Trophoblast cell (in vitro differentiated cells and primary cell): Measurements from ENCODE around the gene IP6K2.
"Not testable (repeated sequence)": the region's sequence is repeated elsewhere in the genome, so short reads cannot be mapped to it uniquely, and the experiment has no call there.

Experiments
- DNase-seq, 2 donors: peaks; one replicate each; pipeline ENCODE4 v3.0.0-alpha.2; 2016
- H2AFZ ChIP-seq: 2 replicates; pipeline ENCODE4 v1.6.1; 2013; ENCODE audit warnings: low read length, moderate library complexity, mild to moderate bottlenecking; ENCODE audit not compliant: insufficient read depth, poor library complexity
- H2AK5ac ChIP-seq: 2 replicates; pipeline ENCODE4 v1.6.1; 2013; ENCODE audit warnings: mild to moderate bottlenecking, low read length
- H2BK120ac ChIP-seq: 2 replicates; pipeline ENCODE4 v1.6.1; 2013; ENCODE audit warnings: low read length, mild to moderate bottlenecking, moderate library complexity; ENCODE audit not compliant: insufficient read depth, poor library complexity
- H2BK12ac ChIP-seq: 2 replicates; pipeline ENCODE4 v1.6.1; 2013; ENCODE audit warnings: mild to moderate bottlenecking, low read length, moderate library complexity
- H2BK5ac ChIP-seq: 2 replicates; pipeline ENCODE4 v1.6.1; 2013; ENCODE audit warnings: low read length, low read depth, moderate library complexity, mild to moderate bottlenecking; ENCODE audit not compliant: poor library complexity
- H3K14ac ChIP-seq: 2 replicates; pipeline ENCODE4 v1.6.1; 2013; ENCODE audit warnings: mild to moderate bottlenecking, low read length
- H3K18ac ChIP-seq: 2 replicates; pipeline ENCODE4 v1.6.1; 2013; ENCODE audit warnings: mild to moderate bottlenecking, low read length
- H3K23ac ChIP-seq: 2 replicates; pipeline ENCODE4 v1.6.1; 2013; ENCODE audit warnings: low read length
- H3K27ac ChIP-seq: 2 replicates; pipeline ENCODE4 v1.5.1; 2013; ENCODE audit warnings: low read depth, mild to moderate bottlenecking, inconsistent platforms, low read length, moderate library complexity
- H3K27me3 ChIP-seq: 2 replicates; pipeline ENCODE4 v1.6.1; 2013; ENCODE audit warnings: inconsistent platforms, mild to moderate bottlenecking, low read length, moderate library complexity; ENCODE audit not compliant: insufficient read depth
- H3K36me3 ChIP-seq, 2 experiments: 1 replicate in 1 of 2; 2 replicates in 1 of 2; pipeline ENCODE4 v1.6.1; 2013; ENCODE audit warnings: low read length in 2 of 2, mild to moderate bottlenecking in 2 of 2, moderate library complexity in 1 of 2; ENCODE audit not compliant: insufficient read depth in 2 of 2, control insufficient read depth in 1 of 2
- H3K4ac ChIP-seq: 2 replicates; pipeline ENCODE4 v1.6.1; 2013; ENCODE audit warnings: low read depth, mild to moderate bottlenecking, low read length, moderate library complexity
- H3K4me1 ChIP-seq, 2 experiments: 1 replicate in 1 of 2; 2 replicates in 1 of 2; pipeline ENCODE4 v1.6.1; 2013; ENCODE audit warnings: low read length in 2 of 2, mild to moderate bottlenecking in 2 of 2, moderate library complexity in 1 of 2; ENCODE audit not compliant: insufficient read depth in 2 of 2, control insufficient read depth in 1 of 2
- H3K4me2 ChIP-seq: 2 replicates; pipeline ENCODE4 v1.6.1; 2013; ENCODE audit warnings: inconsistent platforms, mild to moderate bottlenecking, low read length, moderate library complexity
- H3K4me3 ChIP-seq: 2 replicates; pipeline ENCODE4 v1.5.1; 2013; ENCODE audit warnings: mild to moderate bottlenecking, low read depth, low read length, inconsistent platforms
- H3K79me1 ChIP-seq: one replicate; pipeline ENCODE4 v1.6.1; 2013; ENCODE audit warnings: low read length
- H3K79me2 ChIP-seq: 2 replicates; pipeline ENCODE4 v1.6.1; 2013; ENCODE audit warnings: low read length, mild to moderate bottlenecking; ENCODE audit not compliant: control insufficient read depth, insufficient read depth, poor library complexity
- H3K9ac ChIP-seq: 2 replicates; pipeline ENCODE4 v1.6.1; 2013; ENCODE audit warnings: mild to moderate bottlenecking, low read length
- H3K9me3 ChIP-seq: 2 replicates; pipeline ENCODE4 v1.6.1; 2013; ENCODE audit warnings: low read depth, mild to moderate bottlenecking, control low read depth, inconsistent platforms, low read length; ENCODE audit not compliant: insufficient read depth
- H4K12ac ChIP-seq: 2 replicates; pipeline ENCODE4 v1.6.1; 2013; ENCODE audit warnings: low read depth, mild to moderate bottlenecking, low read length, moderate library complexity
- H4K8ac ChIP-seq: 2 replicates; pipeline ENCODE4 v1.6.1; 2013; ENCODE audit warnings: low read depth, mild to moderate bottlenecking, low read length, moderate library complexity
- H4K91ac ChIP-seq: one replicate; pipeline ENCODE4 v1.6.1; 2013; ENCODE audit warnings: low read depth, mild to moderate bottlenecking, low read length, moderate library complexity
- WGBS: extraction: QIAGEN DNeasy Blood & Tissue Kit; methylation state at CpG from one replicate; pipeline ENCODE4 v1.1.7; 2013; ENCODE audit warnings: missing lambda C conversion rate; ENCODE audit not compliant: insufficient read length, insufficient coverage; ENCODE audit errors: extremely low coverage; 5-methylcytosine and 5-hydroxymethylcytosine counted together

Gene IP6K2

DNA sequence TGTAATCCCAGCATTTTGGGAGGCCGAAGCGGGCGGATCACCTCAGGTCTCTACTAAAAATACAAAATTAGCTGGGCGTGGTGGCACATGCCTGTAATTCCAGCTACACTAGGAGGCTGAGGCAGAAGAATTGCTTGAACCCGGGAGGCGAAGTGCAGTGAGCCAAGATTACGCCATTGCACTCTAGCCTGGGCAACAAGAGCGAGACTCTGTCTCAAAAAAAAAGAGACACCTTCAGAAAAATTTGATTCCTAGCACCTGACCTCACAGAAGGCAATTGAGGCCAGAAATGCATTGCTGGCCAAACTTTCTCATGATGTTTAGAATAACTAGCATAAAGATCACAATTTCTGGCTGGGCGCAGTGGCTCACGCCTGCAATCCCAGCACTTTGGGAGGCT lies 24.2 kb upstream of the IP6K2 start:
- H4K8ac ChIP-seq, H4K12ac ChIP-seq, H2AFZ ChIP-seq, H3K4me3 ChIP-seq, H2BK120ac ChIP-seq, H2AK5ac ChIP-seq, H3K36me3 ChIP-seq, H3K18ac ChIP-seq, H4K91ac ChIP-seq, H3K14ac ChIP-seq, H3K4me1 ChIP-seq, H3K4me2 ChIP-seq, H3K27ac ChIP-seq, H2BK5ac ChIP-seq, H3K79me1 ChIP-seq, H3K79me2 ChIP-seq, H3K4ac ChIP-seq, H3K9me3 ChIP-seq, H2BK12ac ChIP-seq, H3K9ac ChIP-seq, H3K23ac ChIP-seq, H3K27me3 ChIP-seq: not testable (repeated sequence)
- DNase-seq: peak; percentile 80 to 92
- WGBS: no CpG with 5 or more reads among the region's 10 CpGs

DNA sequence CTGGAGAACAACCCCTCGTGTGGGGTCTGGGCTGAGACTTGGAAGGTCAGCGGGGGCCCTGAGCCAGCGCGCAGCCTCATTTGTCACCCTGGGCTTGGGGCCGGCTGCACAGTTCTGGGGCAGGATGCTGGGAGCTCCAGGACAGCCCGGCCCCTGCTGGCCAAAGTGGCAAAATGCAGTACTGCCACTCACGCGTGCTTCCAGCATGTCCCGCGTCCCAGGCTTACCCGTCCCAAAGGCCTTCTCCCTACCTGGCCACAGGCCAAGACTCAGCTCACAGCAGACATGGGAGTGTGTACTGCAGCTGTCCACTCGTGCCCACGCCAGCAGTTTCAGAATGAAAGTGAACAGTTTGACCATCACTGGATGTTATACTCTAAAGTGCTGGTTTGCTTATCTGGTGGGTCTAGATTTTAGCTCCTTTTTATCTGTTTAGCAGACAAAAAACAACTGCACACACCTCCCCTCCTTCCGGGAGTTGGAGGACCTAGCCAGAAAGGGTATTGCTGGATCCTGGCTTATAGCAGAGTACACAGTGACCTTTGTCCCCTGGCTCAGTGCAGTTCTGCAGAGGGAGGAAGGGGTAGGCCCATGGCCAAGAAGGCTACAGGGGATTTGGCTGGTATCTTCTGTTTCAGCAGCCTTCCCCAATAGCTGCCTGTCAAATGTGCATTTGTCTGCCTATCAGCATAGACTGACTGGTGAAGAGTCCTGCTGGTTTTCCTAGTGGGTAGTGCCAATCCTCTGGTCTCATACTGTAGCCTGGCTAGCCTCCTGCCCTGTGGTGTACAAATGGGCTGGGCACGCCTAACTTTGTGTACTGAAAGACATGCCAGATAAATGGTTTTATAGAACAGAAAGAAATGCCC lies 23.2 kb upstream of the IP6K2 start:
- WGBS: no CpG with 5 or more reads among the region's 15 CpGs

GRCh38 chr3:48739617-48739954 lies 22.6 kb upstream of the IP6K2 start:
- H4K91ac ChIP-seq: no peak overlapping the region
- no peak overlapping the region for H3K27ac ChIP-seq
- no peaks in the 10 kb centered on the region for H3K36me3 ChIP-seq
- H2BK12ac ChIP-seq: no peak overlapping the region
- H3K79me2 ChIP-seq: no peaks in the 10 kb centered on the region
- H4K8ac ChIP-seq: no peak overlapping the region
- H3K4me3 ChIP-seq: no peak overlapping the region
- no CpG with 5 or more reads among the region's 6 CpGs for WGBS
- H3K4me2 ChIP-seq: no peak overlapping the region
- no peaks in the 10 kb centered on the region for H3K4me1 ChIP-seq
- H2AFZ ChIP-seq: peak overlapping the region; percentile 13
- no peak for DNase-seq
- no peaks in the 10 kb centered on the region for H3K27me3 ChIP-seq
- no peak overlapping the region for H3K4ac ChIP-seq
- H3K14ac ChIP-seq: no peak overlapping the region
- no peak overlapping the region for H3K23ac ChIP-seq
- H2AK5ac ChIP-seq: no peak overlapping the region
- H2BK5ac ChIP-seq: no peak overlapping the region
- no peak overlapping the region for H4K12ac ChIP-seq
- H3K79me1 ChIP-seq: no peaks in the 10 kb centered on the region
- H2BK120ac ChIP-seq: no peak overlapping the region
- no peak overlapping the region for H3K18ac ChIP-seq
- no peaks in the 10 kb centered on the region for H3K9me3 ChIP-seq
- H3K9ac ChIP-seq: no peak overlapping the region

More for the DNA sequence above, 23.2 kb upstream of the IP6K2 start:
- no peaks in the 10 kb centered on the region for H3K79me2 ChIP-seq
- DNase-seq: peak; percentile 90 to 93
- no peaks in the 10 kb centered on the region for H3K79me1 ChIP-seq
- H4K91ac ChIP-seq: no peak overlapping the region
- H2BK12ac ChIP-seq: no peak overlapping the region
- no peak overlapping the region for H3K4me2 ChIP-seq
- no peak overlapping the region for H2AK5ac ChIP-seq
- H3K14ac ChIP-seq: no peak overlapping the region
- H4K8ac ChIP-seq: no peak overlapping the region
- no peak overlapping the region for H3K4ac ChIP-seq
- no peak overlapping the region for H3K18ac ChIP-seq
- no peak overlapping the region for H3K4me3 ChIP-seq
- H3K9me3 ChIP-seq: no peaks in the 10 kb centered on the region
- H2BK5ac ChIP-seq: no peak overlapping the region
- H3K27ac ChIP-seq: no peak overlapping the region
- H3K23ac ChIP-seq: no peak overlapping the region
- no peak overlapping the region for H3K9ac ChIP-seq
- peak overlapping the region; percentile 8 for H2AFZ ChIP-seq
- no peaks in the 10 kb centered on the region for H3K4me1 ChIP-seq
- no peak overlapping the region for H2BK120ac ChIP-seq
- no peak overlapping the region for H4K12ac ChIP-seq
- H3K27me3 ChIP-seq: no peaks in the 10 kb centered on the region
- no peaks in the 10 kb centered on the region for H3K36me3 ChIP-seq

DNA sequence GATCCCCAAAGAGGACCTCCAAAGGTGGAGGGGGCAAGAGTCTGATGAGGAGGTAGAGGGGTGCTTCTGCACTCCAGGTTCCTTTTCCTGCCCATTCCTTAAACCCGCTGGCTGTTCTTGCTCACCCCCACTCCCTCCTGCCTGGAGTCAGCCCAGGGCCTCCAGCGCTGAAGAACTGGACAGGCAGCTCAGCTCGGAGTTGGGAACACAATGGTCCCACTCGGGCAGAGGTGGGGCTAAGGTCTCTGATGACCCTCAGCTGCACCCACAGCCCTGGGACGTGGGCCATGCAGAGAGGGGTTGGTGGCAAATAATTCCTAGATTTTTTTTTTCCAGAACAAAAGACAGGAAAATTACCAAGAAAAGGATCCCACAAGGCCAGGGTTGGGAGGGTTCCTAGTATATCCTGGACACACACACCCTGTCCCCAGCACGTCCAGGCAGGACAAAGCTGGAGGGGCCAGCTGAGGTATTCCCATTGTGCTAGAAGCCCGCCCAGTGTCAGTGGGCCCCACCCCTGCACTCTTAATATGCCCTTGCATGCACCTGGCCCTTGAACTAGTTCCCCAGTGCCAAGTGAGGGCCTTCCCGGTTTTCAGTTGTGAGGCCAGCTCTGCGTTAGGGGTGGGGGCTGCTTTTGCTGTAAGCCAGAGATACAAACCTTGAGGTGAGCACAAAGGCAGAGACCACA lies 22.1 kb upstream of the IP6K2 start:
- H4K8ac ChIP-seq: no peak overlapping the region
- H3K4ac ChIP-seq: no peak overlapping the region
- H3K9me3 ChIP-seq: no peaks in the 10 kb centered on the region
- H2BK120ac ChIP-seq: no peak overlapping the region
- H2AK5ac ChIP-seq: no peak overlapping the region
- H3K36me3 ChIP-seq: no peaks in the 10 kb centered on the region
- H4K12ac ChIP-seq: no peak overlapping the region
- no peak overlapping the region for H2BK12ac ChIP-seq
- H3K27ac ChIP-seq: no peak overlapping the region
- no peaks in the 10 kb centered on the region for H3K79me2 ChIP-seq
- no CpG with 5 or more reads among the region's 9 CpGs for WGBS
- H3K14ac ChIP-seq: no peak overlapping the region
- DNase-seq: no peak
- H3K9ac ChIP-seq: no peak overlapping the region
- H2BK5ac ChIP-seq: no peak overlapping the region
- H3K4me1 ChIP-seq: no peaks in the 10 kb centered on the region
- H3K4me2 ChIP-seq: no peak overlapping the region
- no peaks in the 10 kb centered on the region for H3K79me1 ChIP-seq
- H2AFZ ChIP-seq: peak overlapping the region; percentile 13
- H3K23ac ChIP-seq: no peak overlapping the region
- H3K27me3 ChIP-seq: no peaks in the 10 kb centered on the region
- H4K91ac ChIP-seq: no peak overlapping the region
- no peak overlapping the region for H3K18ac ChIP-seq
- H3K4me3 ChIP-seq: no peak overlapping the region
